Sigmoid colon (tissue), 4 donors: Measurements from ENCODE around the gene RIOK2.

Experiments
- CTCF ChIP-seq, 4 experiments: fragments of 450-650 bp in 3 of 4; fragments of 200-600 bp in 1 of 4; IDR thresholded peaks; one replicate each; pipeline ENCODE4 v1.5.1; 2016 to 2019; ENCODE audit warnings: antibody characterized with exemption in 4 of 4, mild to moderate bottlenecking in 3 of 4, moderate library complexity in 2 of 4
- EP300 ChIP-seq, 4 donors: sonication (generic); formaldehyde crosslinking; IDR thresholded peaks; one replicate each; pipeline ENCODE4 v1.6.1; 2017; ENCODE audit warnings: antibody characterized with exemption in 4 of 4
- POLR2A ChIP-seq, 2 donors: fragments of 450-650 bp; IDR thresholded peaks; one replicate each; pipeline ENCODE4 v1.6.1; 2016; ENCODE audit warnings: antibody characterized with exemption in 2 of 2, mild to moderate bottlenecking in 2 of 2, moderate library complexity in 2 of 2
- POLR2AphosphoS5 ChIP-seq, 4 donors: sonication (generic); formaldehyde crosslinking; IDR thresholded peaks; one replicate each; pipeline ENCODE4 v1.6.1; 2017; ENCODE audit warnings: antibody characterized with exemption in 4 of 4

DNA sequence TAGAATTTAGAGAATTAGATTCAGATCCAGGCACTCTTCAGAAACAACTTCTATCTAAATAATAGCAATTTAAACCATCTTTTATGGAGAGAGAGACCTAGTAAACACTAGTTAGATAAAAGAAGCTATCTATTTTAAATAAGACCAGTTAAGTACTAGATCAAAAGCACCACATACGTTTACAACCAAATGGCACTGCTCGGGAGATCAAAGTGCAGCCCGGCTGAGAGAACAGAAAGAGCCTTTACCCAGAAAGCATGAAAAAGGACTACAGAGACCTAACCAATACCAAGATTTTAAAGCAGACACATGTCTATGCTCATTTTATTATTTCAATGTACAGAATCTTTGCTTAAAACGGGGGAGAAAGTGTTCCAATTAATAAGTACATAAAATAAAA, 71.4 kb downstream of the RIOK2 start:
- TF ChIP-seq CTCF (IDR thresholded peaks at IDR 0.05) (no peak), POLR2A (IDR thresholded peaks at IDR 0.05) (no peak), EP300 (IDR thresholded peaks at IDR 0.05) (no peak), POLR2AphosphoS5 (IDR thresholded peaks at IDR 0.05) (no peak)
